ENCODE data around the gene NPW.

The NPW gene

DNA sequence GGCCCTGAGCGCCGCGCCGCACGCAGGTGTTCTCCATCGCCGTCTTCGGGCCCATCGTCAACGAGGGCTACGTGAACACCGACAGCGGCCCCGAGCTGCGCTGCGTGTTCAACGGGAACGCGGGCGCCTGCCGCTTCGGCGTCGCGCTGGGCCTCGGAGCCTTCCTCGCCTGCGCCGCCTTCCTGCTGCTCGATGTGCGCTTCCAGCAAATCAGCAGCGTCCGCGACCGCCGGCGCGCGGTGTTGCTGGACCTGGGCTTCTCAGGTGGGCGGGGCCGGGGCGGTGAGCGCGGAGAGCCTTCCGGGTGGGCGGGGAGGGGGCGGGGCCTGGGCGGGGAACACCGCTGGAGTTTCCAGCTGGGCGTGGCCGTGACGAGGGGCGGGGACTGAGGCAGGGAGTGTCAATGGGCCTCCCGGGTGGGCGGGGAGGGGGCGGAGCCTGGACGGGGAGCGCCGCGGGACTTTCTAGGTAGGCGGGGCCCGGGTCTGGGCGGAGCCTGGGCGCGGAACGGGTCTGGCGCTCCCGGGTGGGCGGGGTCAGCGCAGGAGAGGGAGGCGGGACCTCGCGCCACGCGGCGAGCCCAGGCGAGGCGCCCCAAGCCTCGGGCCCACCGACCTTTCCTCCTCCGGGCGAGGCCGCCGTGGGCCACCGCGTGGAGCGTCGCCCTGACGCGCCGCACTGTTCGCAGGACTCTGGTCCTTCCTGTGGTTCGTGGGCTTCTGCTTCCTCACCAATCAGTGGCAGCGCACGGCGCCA is 27.5 kb upstream of the NPW start:
- Histone ChIP-seq H3K4me3 (ENCODE audit: insufficient read depth, low read depth, low read length, poor library complexity, severe bottlenecking) (peak overlapping the region; percentile 2), H3K27ac (ENCODE audit: insufficient read depth, low read length, poor library complexity, severe bottlenecking) (peak overlapping the region; percentile 60)
- DNase-seq, result peak; percentile 96 to 100 (median 99)

DNA sequence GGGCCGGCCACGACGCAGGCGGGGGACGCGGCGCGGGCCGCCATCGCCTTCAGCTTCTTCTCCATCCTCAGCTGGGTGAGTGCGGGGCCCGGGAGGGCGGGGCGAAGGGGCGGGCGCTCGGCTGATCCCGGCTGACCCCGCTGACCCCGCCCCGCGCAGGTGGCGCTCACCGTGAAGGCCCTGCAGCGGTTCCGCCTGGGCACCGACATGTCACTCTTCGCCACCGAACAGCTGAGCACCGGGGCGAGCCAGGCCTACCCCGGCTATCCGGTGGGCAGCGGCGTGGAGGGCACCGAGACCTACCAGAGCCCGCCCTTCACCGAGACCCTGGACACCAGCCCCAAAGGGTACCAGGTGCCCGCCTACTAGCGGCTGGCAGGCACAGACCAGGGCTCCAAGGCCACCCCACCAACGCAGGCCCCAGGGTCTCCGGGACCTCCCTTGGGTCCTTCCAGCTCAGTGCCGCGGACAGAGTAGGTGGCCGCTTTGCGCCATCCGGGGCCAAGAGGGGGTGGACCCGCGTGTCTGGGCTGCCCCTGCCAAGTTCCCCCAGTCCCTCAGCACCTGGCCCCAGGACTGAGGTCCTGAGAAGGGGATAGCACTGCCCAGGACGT is 26.8 kb upstream of the NPW start:
- H3K4me3 ChIP-seq (ENCODE audit: insufficient read depth, low read depth, low read length, poor library complexity, severe bottlenecking), result no peak overlapping the region
- peaks cover 5% of the 10 kb centered on the region for H3K36me3 ChIP-seq (ENCODE audit: control insufficient read depth, insufficient read depth, low read length)
- DNase-seq, result peak in 1 of 3 donors; percentile 10
- peaks cover 16% of the 10 kb centered on the region for H3K27me3 ChIP-seq (replicated peaks; ENCODE audit: control insufficient read depth, insufficient read depth, low read length, poor library complexity, severe bottlenecking)
- H3K27ac ChIP-seq (ENCODE audit: insufficient read depth, low read length, poor library complexity, severe bottlenecking), result no peak overlapping the region
- no peaks in the 10 kb centered on the region for H3K9me3 ChIP-seq (ENCODE audit: control insufficient read depth, low read length)
- H3K4me1 ChIP-seq (ENCODE audit: control insufficient read depth, insufficient read depth, low read length, poor library complexity, severe bottlenecking), result peaks cover 21% of the 10 kb centered on the region

More for the DNA sequence above, 27.5 kb upstream of the NPW start:
- Histone ChIP-seq H3K36me3 (ENCODE audit: control insufficient read depth, insufficient read depth, low read length) (no peaks in the 10 kb centered on the region), H3K4me1 (ENCODE audit: control insufficient read depth, insufficient read depth, low read length, poor library complexity, severe bottlenecking) (peaks cover 21% of the 10 kb centered on the region), H3K27me3 (replicated peaks; ENCODE audit: control insufficient read depth, insufficient read depth, low read length, poor library complexity, severe bottlenecking) (peaks cover 16% of the 10 kb centered on the region), H3K9me3 (ENCODE audit: control insufficient read depth, low read length) (no peaks in the 10 kb centered on the region)

- H3K27ac ChIP-seq (ENCODE audit: insufficient read depth, low read length, poor library complexity, severe bottlenecking), result no peak overlapping the region
- peaks cover 21% of the 10 kb centered on the region for H3K4me1 ChIP-seq (ENCODE audit: control insufficient read depth, insufficient read depth, low read length, poor library complexity, severe bottlenecking)
- H3K4me3 ChIP-seq (ENCODE audit: insufficient read depth, low read depth, low read length, poor library complexity, severe bottlenecking), result no peak overlapping the region
- H3K27me3 ChIP-seq (replicated peaks; ENCODE audit: control insufficient read depth, insufficient read depth, low read length, poor library complexity, severe bottlenecking), result peaks cover 16% of the 10 kb centered on the region
- H3K36me3 ChIP-seq (ENCODE audit: control insufficient read depth, insufficient read depth, low read length), result peaks cover 13% of the 10 kb centered on the region
- DNase-seq, result no peak
- no peaks in the 10 kb centered on the region for H3K9me3 ChIP-seq (ENCODE audit: control insufficient read depth, low read length)
These were observed 25.9 kb upstream of the NPW start for GRCh38 chr16:1993731-1994131.

DNA sequence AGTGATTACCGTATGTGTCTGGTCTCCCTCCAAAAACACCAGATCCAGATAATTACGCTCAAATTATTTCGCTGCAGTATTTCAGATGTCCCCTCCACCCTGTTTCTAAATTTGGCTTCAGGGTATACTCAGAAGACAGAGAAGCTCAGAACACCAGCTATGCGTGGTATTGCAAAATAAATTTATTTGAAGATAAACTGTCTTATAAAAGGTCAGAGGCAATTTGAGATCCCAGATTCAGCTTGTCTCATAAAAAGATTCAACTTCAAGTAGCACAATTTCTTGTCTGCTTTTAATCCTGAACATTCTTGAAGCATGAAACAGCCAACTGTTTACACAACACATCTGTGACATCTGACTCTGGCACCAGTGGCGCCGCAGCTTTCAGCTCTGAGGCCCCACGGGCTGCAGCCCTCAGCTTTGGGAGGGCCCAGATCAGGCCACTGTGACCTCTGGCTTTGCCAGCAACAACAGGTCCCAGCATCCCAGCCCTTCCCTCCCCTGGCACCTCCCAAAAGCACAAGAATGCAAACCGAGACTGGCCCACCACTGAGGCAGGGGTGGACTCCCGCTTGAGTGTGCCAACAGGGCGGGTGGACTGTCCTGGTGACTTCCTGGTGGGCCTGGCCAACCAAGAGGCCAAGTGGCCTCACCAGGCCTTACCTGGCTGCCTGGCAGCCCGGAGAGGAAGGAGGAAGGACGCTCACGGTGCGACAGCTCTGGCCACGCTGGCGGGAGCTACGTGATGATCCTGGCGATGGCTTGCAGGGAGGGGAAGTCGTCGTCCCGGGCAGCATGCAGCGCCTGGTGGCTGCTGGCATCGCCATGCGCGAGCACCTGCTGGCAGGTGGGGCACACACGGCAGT is 21.9 kb upstream of the NPW start:
- H3K4me1 ChIP-seq (ENCODE audit: control insufficient read depth, insufficient read depth, low read length, poor library complexity, severe bottlenecking), result no peaks in the 10 kb centered on the region
- no peaks in the 10 kb centered on the region for H3K9me3 ChIP-seq (ENCODE audit: control insufficient read depth, low read length)
- H3K36me3 ChIP-seq (ENCODE audit: control insufficient read depth, insufficient read depth, low read length), result peaks cover 51% of the 10 kb centered on the region
- no peaks in the 10 kb centered on the region for H3K27me3 ChIP-seq (replicated peaks; ENCODE audit: control insufficient read depth, insufficient read depth, low read length, poor library complexity, severe bottlenecking)
- DNase-seq, result no peak
- no peak overlapping the region for H3K27ac ChIP-seq (ENCODE audit: insufficient read depth, low read length, poor library complexity, severe bottlenecking)
- H3K4me3 ChIP-seq (ENCODE audit: insufficient read depth, low read depth, low read length, poor library complexity, severe bottlenecking), result no peak overlapping the region

- Histone ChIP-seq H3K9me3 (ENCODE audit: control insufficient read depth, low read length) (no peaks in the 10 kb centered on the region), H3K4me3 (ENCODE audit: insufficient read depth, low read depth, low read length, poor library complexity, severe bottlenecking) (no peak overlapping the region), H3K27ac (ENCODE audit: insufficient read depth, low read length, poor library complexity, severe bottlenecking) (no peak overlapping the region), H3K4me1 (ENCODE audit: control insufficient read depth, insufficient read depth, low read length, poor library complexity, severe bottlenecking) (no peaks in the 10 kb centered on the region), H3K36me3 (ENCODE audit: control insufficient read depth, insufficient read depth, low read length) (peaks cover 54% of the 10 kb centered on the region), H3K27me3 (replicated peaks; ENCODE audit: control insufficient read depth, insufficient read depth, low read length, poor library complexity, severe bottlenecking) (no peaks in the 10 kb centered on the region)
- DNase-seq, result no peak
These were observed 21.2 kb upstream of the NPW start for GRCh38 chr16:1998360-1998835.

GRCh38 chr16:1998852-1999801 is 20.5 kb upstream of the NPW start:
- Histone ChIP-seq H3K27ac (ENCODE audit: insufficient read depth, low read length, poor library complexity, severe bottlenecking) (no peak overlapping the region), H3K4me3 (ENCODE audit: insufficient read depth, low read depth, low read length, poor library complexity, severe bottlenecking) (no peak overlapping the region), H3K36me3 (ENCODE audit: control insufficient read depth, insufficient read depth, low read length) (peaks cover 54% of the 10 kb centered on the region)

GRCh38 chr16:1999866-2000514 is 19.6 kb upstream of the NPW start:
- Histone ChIP-seq H3K4me1 (ENCODE audit: control insufficient read depth, insufficient read depth, low read length, poor library complexity, severe bottlenecking) (peaks cover 6% of the 10 kb centered on the region), H3K36me3 (ENCODE audit: control insufficient read depth, insufficient read depth, low read length) (peaks cover 54% of the 10 kb centered on the region)
- DNase-seq, result no peak

More at GRCh38 chr16:1998852-1999801, 20.5 kb upstream of the NPW start:
- DNase-seq, result no peak
- no peaks in the 10 kb centered on the region for H3K27me3 ChIP-seq (replicated peaks; ENCODE audit: control insufficient read depth, insufficient read depth, low read length, poor library complexity, severe bottlenecking)
- peaks cover 3% of the 10 kb centered on the region for H3K4me1 ChIP-seq (ENCODE audit: control insufficient read depth, insufficient read depth, low read length, poor library complexity, severe bottlenecking)
- no peaks in the 10 kb centered on the region for H3K9me3 ChIP-seq (ENCODE audit: control insufficient read depth, low read length)

GRCh38 chr16:2001035-2001434 is 18.6 kb upstream of the NPW start:
- peaks cover 6% of the 10 kb centered on the region for H3K4me1 ChIP-seq (ENCODE audit: control insufficient read depth, insufficient read depth, low read length, poor library complexity, severe bottlenecking)
- no peaks in the 10 kb centered on the region for H3K9me3 ChIP-seq (ENCODE audit: control insufficient read depth, low read length)
- H3K27ac ChIP-seq (ENCODE audit: insufficient read depth, low read length, poor library complexity, severe bottlenecking), result no peak overlapping the region
- H3K36me3 ChIP-seq (ENCODE audit: control insufficient read depth, insufficient read depth, low read length), result peaks cover 54% of the 10 kb centered on the region
- no peak for DNase-seq
- no peaks in the 10 kb centered on the region for H3K27me3 ChIP-seq (replicated peaks; ENCODE audit: control insufficient read depth, insufficient read depth, low read length, poor library complexity, severe bottlenecking)
- no peak overlapping the region for H3K4me3 ChIP-seq (ENCODE audit: insufficient read depth, low read depth, low read length, poor library complexity, severe bottlenecking)

More at GRCh38 chr16:1999866-2000514, 19.6 kb upstream of the NPW start:
- H3K9me3 ChIP-seq (ENCODE audit: control insufficient read depth, low read length), result no peaks in the 10 kb centered on the region
- no peaks in the 10 kb centered on the region for H3K27me3 ChIP-seq (replicated peaks; ENCODE audit: control insufficient read depth, insufficient read depth, low read length, poor library complexity, severe bottlenecking)
- H3K4me3 ChIP-seq (ENCODE audit: insufficient read depth, low read depth, low read length, poor library complexity, severe bottlenecking), result no peak overlapping the region
- H3K27ac ChIP-seq (ENCODE audit: insufficient read depth, low read length, poor library complexity, severe bottlenecking), result no peak overlapping the region

Measured in effector memory CD4-positive, alpha-beta T cell (primary cell).